IPS-11a (cell line): Measurements from ENCODE around the gene IDH3G.

Experiments
- H3K4me3 ChIP-seq: one replicate; pipeline ENCODE4 v1.5.1; 2013; ENCODE audit warnings: low read depth, low read length, control low read depth

The IDH3G gene

GRCh38 chrX:153736071-153736820, 57.9 kb downstream of the IDH3G start:
- H3K4me3 ChIP-seq = no peak overlapping the region
